Fibroblast of lung (primary cell): ENCODE measurements around the gene STRA6. TPM values are rescaled to one million over a fixed set of nuclear protein-coding genes. Genes with fewer than 3 reads are reported as not detected.

Experiments used
- DNase-seq, 2 donors: peaks; one replicate each; pipeline versions ENCODE4 v3.0.0 to v3.0.0-alpha.2; 2010; ENCODE audit warnings: low read depth in 2 of 2
- H2AFZ ChIP-seq: 2 replicates; pipeline ENCODE4 v1.5.1; 2012; ENCODE audit warnings: low read length, control low read depth, inconsistent platforms
- H3K27ac ChIP-seq: 2 replicates; pipeline ENCODE4 v1.5.1; 2011; ENCODE audit warnings: low read length, control low read depth; ENCODE audit not compliant: insufficient read depth
- H3K27me3 ChIP-seq: 2 replicates; pipeline ENCODE4 v1.5.1; 2011; ENCODE audit warnings: mild to moderate bottlenecking, low read length; ENCODE audit not compliant: control insufficient read depth, insufficient read depth
- H3K36me3 ChIP-seq: 2 replicates; pipeline ENCODE4 v1.5.1; 2011; ENCODE audit warnings: low read length; ENCODE audit not compliant: control insufficient read depth, insufficient read depth
- H3K4me1 ChIP-seq: 2 replicates; pipeline ENCODE4 v1.5.1; 2011; ENCODE audit warnings: low read length; ENCODE audit not compliant: control insufficient read depth, insufficient read depth; ENCODE audit errors: extremely low read depth
- H3K4me2 ChIP-seq: 2 replicates; pipeline ENCODE4 v1.5.1; 2011; ENCODE audit warnings: low read length, control low read depth; ENCODE audit not compliant: insufficient read depth; ENCODE audit errors: extremely low read depth
- H3K4me3 ChIP-seq, 4 experiments: fragments of 200-600 bp in 1 of 4; sonication (generic) in 1 of 4; replicated peaks in 1 of 4; 2 replicates each; pipeline ENCODE4 v1.5.1; 2011 to 2016; ENCODE audit warnings: low read length in 4 of 4, low read depth in 3 of 4, mild to moderate bottlenecking in 3 of 4, control low read depth in 2 of 4, inconsistent platforms in 1 of 4, mixed read lengths in 1 of 4; ENCODE audit not compliant: insufficient read depth in 1 of 4; ENCODE audit errors: control extremely low read depth in 1 of 4
- H3K79me2 ChIP-seq: 2 replicates; pipeline ENCODE4 v1.5.1; 2012; ENCODE audit warnings: mild to moderate bottlenecking, low read length, inconsistent platforms; ENCODE audit not compliant: control insufficient read depth, insufficient read depth
- H3K9ac ChIP-seq: 2 replicates; pipeline ENCODE4 v1.5.1; 2011; ENCODE audit warnings: mild to moderate bottlenecking, low read length, control low read depth; ENCODE audit not compliant: insufficient read depth
- H3K9me3 ChIP-seq: 2 replicates; pipeline ENCODE4 v1.5.1; 2012; ENCODE audit warnings: low read depth, low read length; ENCODE audit not compliant: control insufficient read depth, insufficient read depth
- H4K20me1 ChIP-seq: 2 replicates; pipeline ENCODE4 v1.5.1; 2011; ENCODE audit warnings: low read length; ENCODE audit not compliant: control insufficient read depth, insufficient read depth; ENCODE audit errors: extremely low read depth
- CTCF ChIP-seq, 2 donors: IDR thresholded peaks in 1 of 2; conservative IDR thresholded peaks in 1 of 2; 1 replicate in 1 of 2; 2 replicates in 1 of 2; pipeline ENCODE4 v1.5.1; 2011 to 2012; ENCODE audit warnings: low read length in 2 of 2, control low read depth in 1 of 2, inconsistent platforms in 1 of 2, low read depth in 1 of 2, mild to moderate bottlenecking in 1 of 2
- EZH2 ChIP-seq: IDR thresholded peaks from 2 replicates; pipeline ENCODE4 v1.5.1; 2012; ENCODE audit warnings: low read length, control low read depth, mild to moderate bottlenecking; ENCODE audit errors: missing control alignments
- polyA plus RNA-seq, 2 donors: library from polyadenylated mRNA; depleted of rRNA in 1 of 2; stranded (reverse) in 1 of 2; unstranded in 1 of 2; fragments of >200 nt; gene quantifications; 2 replicates each; pipeline ENCODE4 v1.2.1, GENCODE V29; 2011 to 2012; ENCODE audit warnings: missing spikeins in 1 of 2
- total RNA-seq: library from RNA; depleted of rRNA; stranded (reverse); fragments of >200 nt; gene quantifications from 2 replicates; pipeline ENCODE4 v1.2.1, GENCODE V29; 2014

The STRA6 gene
- total and polyA plus RNA-seq, 2 donors (not counting 1 experiment from before 2014, with no cell fraction given), result 0.17 TPM; not detected in 1

GRCh38 chr15:74180881-74181602 is 21.5 kb downstream of the STRA6 start:
- TF ChIP-seq CTCF (conservative IDR thresholded peaks at IDR 0.05 in 1 of 2, IDR thresholded peaks at IDR 0.05 in 1 of 2; ENCODE audit: low read depth in 1 of 2, low read length in 2 of 2) (no peak), EZH2 (no peak)
- H2AFZ ChIP-seq, result no peak overlapping the region
- DNase-seq, result no peak
- H3K4me3 ChIP-seq, result no peak overlapping the region
- no peak overlapping the region for H3K4me2 ChIP-seq
- H3K27me3 ChIP-seq, result peaks cover 3% of the 10 kb centered on the region
- no peaks in the 10 kb centered on the region for H3K79me2 ChIP-seq
- H3K9me3 ChIP-seq, result no peaks in the 10 kb centered on the region
- H3K9ac ChIP-seq, result no peak overlapping the region
- peaks cover 30% of the 10 kb centered on the region for H3K4me1 ChIP-seq
- H3K36me3 ChIP-seq, result no peaks in the 10 kb centered on the region
- H3K27ac ChIP-seq, result no peak overlapping the region
- H4K20me1 ChIP-seq, result no peaks in the 10 kb centered on the region

- Histone ChIP-seq H3K27me3 (peaks cover 3% of the 10 kb centered on the region), H3K4me3 (no peak overlapping the region), H3K36me3 (no peaks in the 10 kb centered on the region), H4K20me1 (no peaks in the 10 kb centered on the region), H3K79me2 (no peaks in the 10 kb centered on the region), H2AFZ (no peak overlapping the region), H3K4me1 (peaks cover 30% of the 10 kb centered on the region), H3K9ac (no peak overlapping the region), H3K9me3 (no peaks in the 10 kb centered on the region), H3K27ac (peak overlapping the region; percentile 73), H3K4me2 (no peak overlapping the region)
- TF ChIP-seq EZH2 (no peak), CTCF (conservative IDR thresholded peaks at IDR 0.05 in 1 of 2, IDR thresholded peaks at IDR 0.05 in 1 of 2; ENCODE audit: low read depth in 1 of 2, low read length in 2 of 2) (no peak)
- peak in 1 of 2 donors; percentile 81 for DNase-seq
Measured at GRCh38 chr15:74179983-74180880, 22.4 kb downstream of the STRA6 start.

- Histone ChIP-seq H3K4me1 (peaks cover 30% of the 10 kb centered on the region), H3K79me2 (no peaks in the 10 kb centered on the region), H3K27me3 (peaks cover 3% of the 10 kb centered on the region), H3K9me3 (no peaks in the 10 kb centered on the region), H3K4me2 (peak overlapping the region; percentile 40), H4K20me1 (no peaks in the 10 kb centered on the region), H3K36me3 (no peaks in the 10 kb centered on the region), H3K9ac (no peak overlapping the region), H2AFZ (no peak overlapping the region), H3K27ac (peak overlapping the region; percentile 73), H3K4me3 (no peak overlapping the region)
- DNase-seq, result peak; percentile 86 to 96
- TF ChIP-seq CTCF (conservative IDR thresholded peaks at IDR 0.05 in 1 of 2, IDR thresholded peaks at IDR 0.05 in 1 of 2; ENCODE audit: low read depth in 1 of 2, low read length in 2 of 2), result no peak
- no peak for TF ChIP-seq EZH2
Measured at GRCh38 chr15:74179101-74179841, 23.3 kb downstream of the STRA6 start.
